Ascending aorta (tissue), 2 donors: Measurements from ENCODE around the gene CYB5R2. TPM values are rescaled to one million over a fixed set of nuclear protein-coding genes. Genes with fewer than 3 reads are reported as not detected.

Source experiments
- DNase-seq, 2 donors: peaks; one replicate each; pipeline ENCODE4 v3.0.0-alpha.2; 2019; ENCODE audit warnings: low spot score in 2 of 2
- H3K27ac ChIP-seq, 2 donors: fragments of 200-600 bp; sonication (generic); one replicate each; pipeline ENCODE4 v1.5.1; 2016 to 2017; ENCODE audit warnings: mild to moderate bottlenecking in 1 of 2
- H3K27me3 ChIP-seq: fragments of 200-600 bp; sonication (generic); one replicate; pipeline ENCODE4 v1.5.1; 2017
- H3K36me3 ChIP-seq, 2 donors: fragments of 200-600 bp; sonication (generic); one replicate each; pipeline ENCODE4 v1.5.1; 2016
- H3K4me1 ChIP-seq, 2 donors: fragments of 200-600 bp; sonication (generic); one replicate each; pipeline ENCODE4 v1.5.1; 2016 to 2017; ENCODE audit warnings: mild to moderate bottlenecking in 1 of 2
- H3K4me3 ChIP-seq, 2 donors: fragments of 200-600 bp; sonication (generic); one replicate each; pipeline ENCODE4 v1.5.1; 2016 to 2017; ENCODE audit warnings: mild to moderate bottlenecking in 1 of 2
- H3K9me3 ChIP-seq, 2 donors: fragments of 200-600 bp; sonication (generic); one replicate each; pipeline ENCODE4 v1.5.1; 2016
- CTCF ChIP-seq, 3 experiments: fragments of 200-600 bp in 2 of 3; fragments of 450-650 bp in 1 of 3; sonication (generic) in 2 of 3; IDR thresholded peaks; one replicate each; pipeline ENCODE4 v1.5.1; 2016 to 2019; ENCODE audit warnings: antibody characterized with exemption in 3 of 3, mild to moderate bottlenecking in 1 of 3, moderate library complexity in 1 of 3
- intact Hi-C: fragments of 100-400 bp; cut with DNase I; formaldehyde crosslinking; loops from one replicate; pipeline ENCODE4 v1.15.1; 2023
- total RNA-seq: library from RNA; depleted of rRNA; stranded (reverse); fragments of >200 nt; gene quantifications from one replicate; pipeline ENCODE4 v1.1.0, GENCODE V29; 2016

The CYB5R2 gene
- total RNA-seq, 1 donor from 2014 or later: 35.8 TPM

GRCh38 chr11:7643314-7643713 lies 30.0 kb downstream of the CYB5R2 start:
- DNase-seq: no peak
- peaks cover 37 to 51% of the 10 kb centered on the region in 2 donors for H3K36me3 ChIP-seq
- no peak for TF ChIP-seq CTCF (IDR thresholded peaks at IDR 0.05)
- H3K4me3 ChIP-seq: no peak overlapping the region
- intact Hi-C loops: no loop called here
- no peaks in the 10 kb centered on the region for H3K27me3 ChIP-seq
- H3K4me1 ChIP-seq: no peaks in the 10 kb centered on the region
- H3K27ac ChIP-seq: no peak overlapping the region
- H3K9me3 ChIP-seq: no peaks in the 10 kb centered on the region

GRCh38 chr11:7642747-7643146 lies 30.6 kb downstream of the CYB5R2 start:
- Histone ChIP-seq H3K36me3 (peaks cover 36 to 49% of the 10 kb centered on the region in 2 donors), H3K4me3 (no peak overlapping the region), H3K27me3 (no peaks in the 10 kb centered on the region), H3K9me3 (no peaks in the 10 kb centered on the region), H3K27ac (no peak overlapping the region), H3K4me1 (peaks cover 0 to 3% of the 10 kb centered on the region in 2 donors)
- TF ChIP-seq CTCF (IDR thresholded peaks at IDR 0.05): no peak
- intact Hi-C loops: no loop called here
- no peak for DNase-seq

GRCh38 chr11:7640816-7641215 lies 32.5 kb downstream of the CYB5R2 start:
- no peaks in the 10 kb centered on the region for H3K27me3 ChIP-seq
- H3K9me3 ChIP-seq: no peaks in the 10 kb centered on the region
- H3K36me3 ChIP-seq: peaks cover 39 to 61% of the 10 kb centered on the region in 2 donors

GRCh38 chr11:7639643-7640025 lies 33.7 kb downstream of the CYB5R2 start:
- peak overlapping the region in 1 of 2 donors; percentile 75 for H3K27ac ChIP-seq

More at GRCh38 chr11:7640816-7641215, 32.5 kb downstream of the CYB5R2 start:
- intact Hi-C loops: no loop called here
- no peak for TF ChIP-seq CTCF (IDR thresholded peaks at IDR 0.05)
- Histone ChIP-seq H3K27ac (no peak overlapping the region), H3K4me1 (peaks cover 5 to 7% of the 10 kb centered on the region in 2 donors), H3K4me3 (no peak overlapping the region)
- no peak for DNase-seq

GRCh38 chr11:7638710-7639642 lies 34.3 kb downstream of the CYB5R2 start:
- Histone ChIP-seq H3K4me1 (peaks cover 5 to 7% of the 10 kb centered on the region in 2 donors), H3K36me3 (peaks cover 52 to 63% of the 10 kb centered on the region in 2 donors), H3K9me3 (no peaks in the 10 kb centered on the region), H3K27me3 (no peaks in the 10 kb centered on the region), H3K27ac (peak overlapping the region; percentile 20 to 75), H3K4me3 (no peak overlapping the region)
- DNase-seq: no peak
- TF ChIP-seq CTCF (IDR thresholded peaks at IDR 0.05): no peak
- intact Hi-C loops: no loop called here

More at GRCh38 chr11:7639643-7640025, 33.7 kb downstream of the CYB5R2 start:
- H3K9me3 ChIP-seq: no peaks in the 10 kb centered on the region
- no peak for TF ChIP-seq CTCF (IDR thresholded peaks at IDR 0.05)
- peaks cover 46 to 64% of the 10 kb centered on the region in 2 donors for H3K36me3 ChIP-seq
- no peak for DNase-seq
- H3K4me1 ChIP-seq: peaks cover 5 to 7% of the 10 kb centered on the region in 2 donors
- no peak overlapping the region for H3K4me3 ChIP-seq
- no peaks in the 10 kb centered on the region for H3K27me3 ChIP-seq
- intact Hi-C loops: no loop called here
